AG10803 (cell line): ENCODE results near the gene TNFAIP8.
A peak's percentile ranks its signal among the peaks of the same experiment; 100 is the strongest.

Experiments used
- DNase-seq: peaks from one replicate; pipeline ENCODE4 v3.0.0; 2010; ENCODE audit warnings: low read depth
- H3K4me3 ChIP-seq: 2 replicates; pipeline ENCODE4 v1.5.1; 2011; ENCODE audit warnings: mild to moderate bottlenecking, low read length, control low read depth
- CTCF ChIP-seq: conservative IDR thresholded peaks from 2 replicates; pipeline ENCODE4 v1.5.1; 2011; ENCODE audit warnings: mild to moderate bottlenecking, low read length, control low read depth, inconsistent platforms

TNFAIP8 gene

GRCh38 chr5:119367502-119368237 lies 11.9 kb downstream of the TNFAIP8 start:
- no peak for DNase-seq
- no peak overlapping the region for H3K4me3 ChIP-seq
- TF ChIP-seq CTCF: no peak

GRCh38 chr5:119368238-119368630 lies 12.4 kb downstream of the TNFAIP8 start:
- no peak for TF ChIP-seq CTCF
- no peak for DNase-seq
- H3K4me3 ChIP-seq: no peak overlapping the region

GRCh38 chr5:119370486-119370885 lies 14.7 kb downstream of the TNFAIP8 start:
- no peak for TF ChIP-seq CTCF
- H3K4me3 ChIP-seq: no peak overlapping the region
- peak; percentile 73 for DNase-seq

- no peak for DNase-seq
- H3K4me3 ChIP-seq: no peak overlapping the region
- no peak for TF ChIP-seq CTCF
These were observed 15.3 kb downstream of the TNFAIP8 start for GRCh38 chr5:119371146-119371545.

- no peak overlapping the region for H3K4me3 ChIP-seq
- no peak for DNase-seq
- TF ChIP-seq CTCF: no peak
These were observed 17.6 kb downstream of the TNFAIP8 start for GRCh38 chr5:119373449-119373858.

GRCh38 chr5:119374901-119375300 lies 19.1 kb downstream of the TNFAIP8 start:
- no peak for DNase-seq
- no peak for TF ChIP-seq CTCF
- H3K4me3 ChIP-seq: no peak overlapping the region

- TF ChIP-seq CTCF: no peak
These were observed 21.2 kb downstream of the TNFAIP8 start for GRCh38 chr5:119377066-119377465.

More at GRCh38 chr5:119377066-119377465, 21.2 kb downstream of the TNFAIP8 start:
- H3K4me3 ChIP-seq: no peak overlapping the region
- DNase-seq: no peak
